ENCODE measurements around the gene MINK1. TPM values are rescaled to one million over a fixed set of nuclear protein-coding genes. Genes with fewer than 3 reads are reported as not detected.
"Not testable (repeated sequence)": the region's sequence is repeated elsewhere in the genome, so short reads cannot be mapped to it uniquely, and the experiment has no call there.

Gene MINK1
- polyA plus RNA-seq, 10 donors: 24.8 to 47.0 (median 30.4) TPM

DNA sequence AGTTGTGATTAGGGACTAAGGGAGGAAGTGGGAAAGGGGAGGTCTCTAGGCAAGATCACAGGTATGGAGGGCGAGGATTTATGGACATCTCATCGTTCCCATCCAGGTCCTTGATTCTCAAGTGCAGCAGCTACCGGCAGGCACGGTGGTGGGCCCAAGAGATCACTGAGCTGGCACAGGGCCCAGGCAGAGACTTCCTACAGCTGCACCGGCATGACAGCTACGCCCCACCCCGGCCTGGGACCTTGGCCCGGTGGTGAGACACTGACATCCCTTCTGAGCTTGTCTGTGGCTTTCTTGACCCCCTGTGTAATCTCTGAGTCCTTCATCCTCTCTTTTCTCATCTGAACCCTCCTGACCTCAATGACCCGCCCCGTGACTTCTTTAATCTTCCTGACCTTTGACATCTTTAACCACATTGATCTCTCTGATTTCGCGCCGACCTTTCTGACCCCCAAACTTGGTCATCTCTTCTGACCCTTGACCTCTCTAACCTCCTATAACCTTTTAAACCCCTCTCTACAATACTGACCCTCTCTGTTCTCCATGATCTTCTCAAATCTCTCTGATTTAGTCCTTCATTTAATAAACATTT lies 22.3 kb upstream of the MINK1 start:
- peak in 1 of 3 donors; percentile 29 for DNase-seq

DNA sequence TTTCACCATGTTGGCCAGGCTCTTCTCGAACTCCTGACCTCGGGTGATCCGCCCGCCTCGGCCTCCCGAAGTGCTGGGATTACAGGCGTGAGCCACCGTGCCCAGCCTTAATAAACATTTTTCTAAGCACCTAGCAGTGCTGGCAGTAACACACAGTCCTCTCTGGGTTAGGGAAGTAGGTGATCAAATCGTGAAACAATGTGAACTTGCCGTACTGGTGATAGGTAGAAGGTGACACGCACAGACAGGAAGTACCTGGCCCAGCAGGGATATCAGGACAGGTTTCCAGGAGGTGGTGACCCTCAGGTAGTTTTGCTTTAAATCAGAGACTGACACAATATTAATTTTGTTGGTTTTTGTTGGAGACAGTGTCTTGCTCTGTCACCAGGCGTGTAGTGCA lies 21.7 kb upstream of the MINK1 start:
- DNase-seq: no peak

DNA sequence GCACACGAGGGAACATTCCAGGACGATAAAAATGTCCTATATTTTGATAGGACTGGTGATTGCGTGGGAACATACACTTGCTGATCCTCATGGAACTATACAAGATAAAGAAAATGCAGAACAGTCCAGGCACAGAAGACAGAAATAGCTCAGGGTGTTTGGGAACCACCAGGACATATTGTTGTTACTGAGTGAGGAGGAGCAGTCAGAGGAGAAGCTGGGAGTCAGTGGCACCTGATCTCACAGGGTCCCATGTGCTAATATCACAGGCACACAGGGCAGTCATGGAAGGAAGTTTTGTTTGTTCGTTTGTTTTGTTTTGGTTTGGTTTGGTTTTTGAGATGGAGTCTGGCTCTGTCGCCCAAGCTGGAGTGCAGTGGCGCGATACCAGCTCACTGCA lies 20.4 kb upstream of the MINK1 start:
- DNase-seq: no peak

DNA sequence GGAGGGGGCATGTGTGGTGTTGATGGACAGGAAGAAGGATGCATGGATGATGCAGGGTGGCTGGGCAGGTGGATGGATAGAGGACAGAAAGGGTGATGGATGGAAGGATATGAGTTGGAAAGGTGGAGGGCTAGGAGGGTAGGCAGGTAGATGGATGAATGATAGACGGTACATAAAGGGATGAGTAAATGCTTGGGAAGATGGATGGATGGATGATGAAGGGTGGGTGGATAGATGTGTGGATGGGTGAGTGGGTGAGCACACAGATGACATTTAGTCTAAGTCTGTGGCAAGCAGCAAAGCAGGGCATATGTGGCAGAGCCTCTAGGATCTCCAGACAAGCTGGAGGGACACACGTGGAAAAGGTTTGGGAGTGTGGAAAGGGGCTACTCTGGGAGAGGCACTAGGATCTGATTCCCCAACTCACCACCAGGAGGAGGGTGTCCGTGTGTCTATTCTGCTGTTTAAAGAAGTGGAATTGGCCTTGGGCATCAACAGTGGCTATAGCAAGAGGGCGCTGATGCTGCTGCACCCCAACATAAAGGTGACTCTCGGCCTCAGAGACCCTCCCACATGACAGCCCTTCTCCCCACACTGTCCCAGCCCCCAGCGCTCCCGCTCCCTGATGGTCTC lies 18.0 kb upstream of the MINK1 start:
- DNase-seq: no peak

DNA sequence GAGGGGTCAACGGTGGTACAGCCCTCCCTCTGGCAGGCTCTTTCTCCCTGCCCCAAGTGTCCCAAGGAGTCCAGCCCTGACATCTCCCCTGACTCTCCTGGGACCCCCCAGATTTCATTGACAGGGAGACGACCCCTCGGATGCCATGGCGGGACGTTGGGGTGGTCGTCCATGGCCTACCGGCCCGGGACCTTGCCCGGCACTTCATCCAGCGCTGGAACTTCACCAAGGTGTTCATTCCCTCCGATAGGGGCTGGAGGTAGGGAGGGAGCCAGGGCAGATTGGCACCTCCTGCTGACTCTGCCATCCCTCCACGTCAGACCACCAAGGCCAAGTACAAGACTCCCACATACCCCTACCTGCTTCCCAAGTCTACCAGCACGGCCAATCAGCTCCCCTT lies 16.3 kb upstream of the MINK1 start:
- no peak for DNase-seq

DNA sequence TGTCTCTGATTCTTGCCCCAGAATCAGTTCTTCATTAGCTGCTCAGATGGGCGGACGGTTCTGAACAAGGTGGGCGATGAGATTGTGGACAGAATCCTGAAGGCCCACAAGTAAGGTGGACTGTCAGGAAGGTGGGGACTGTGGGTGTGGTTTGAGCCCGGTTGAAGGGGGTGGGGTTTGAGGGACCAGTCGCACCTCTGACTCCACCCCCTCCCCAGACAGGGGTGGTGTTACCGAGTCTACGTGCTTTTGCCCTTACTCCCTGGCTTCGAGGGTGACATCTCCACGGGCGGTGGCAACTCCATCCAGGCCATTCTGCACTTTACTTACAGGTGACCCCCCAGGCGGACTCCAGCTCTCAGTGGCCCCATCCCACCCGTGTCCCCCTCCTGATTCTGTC lies 14.9 kb upstream of the MINK1 start:
- no peak for DNase-seq

DNA sequence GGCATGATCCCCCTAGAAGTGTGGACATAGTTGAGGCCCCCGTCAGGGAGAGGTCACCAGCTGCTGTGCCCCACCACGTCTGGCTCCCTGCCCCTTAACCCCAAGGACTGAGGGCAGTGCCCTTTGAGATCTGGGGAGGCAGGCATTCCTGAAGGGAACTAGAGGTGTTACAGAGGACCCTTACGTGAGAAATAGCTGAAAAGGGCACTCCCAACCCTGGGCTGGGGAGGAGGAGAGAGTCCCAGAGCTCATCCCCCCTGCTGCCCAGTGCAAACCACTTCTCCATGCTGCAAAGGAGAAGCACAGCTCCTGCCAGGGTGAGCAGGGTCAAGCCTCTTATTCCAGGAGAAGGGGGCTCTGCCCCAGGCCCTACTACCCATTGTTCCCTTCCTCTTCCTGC lies 10.3 kb upstream of the MINK1 start:
- DNase-seq: no peak

DNA sequence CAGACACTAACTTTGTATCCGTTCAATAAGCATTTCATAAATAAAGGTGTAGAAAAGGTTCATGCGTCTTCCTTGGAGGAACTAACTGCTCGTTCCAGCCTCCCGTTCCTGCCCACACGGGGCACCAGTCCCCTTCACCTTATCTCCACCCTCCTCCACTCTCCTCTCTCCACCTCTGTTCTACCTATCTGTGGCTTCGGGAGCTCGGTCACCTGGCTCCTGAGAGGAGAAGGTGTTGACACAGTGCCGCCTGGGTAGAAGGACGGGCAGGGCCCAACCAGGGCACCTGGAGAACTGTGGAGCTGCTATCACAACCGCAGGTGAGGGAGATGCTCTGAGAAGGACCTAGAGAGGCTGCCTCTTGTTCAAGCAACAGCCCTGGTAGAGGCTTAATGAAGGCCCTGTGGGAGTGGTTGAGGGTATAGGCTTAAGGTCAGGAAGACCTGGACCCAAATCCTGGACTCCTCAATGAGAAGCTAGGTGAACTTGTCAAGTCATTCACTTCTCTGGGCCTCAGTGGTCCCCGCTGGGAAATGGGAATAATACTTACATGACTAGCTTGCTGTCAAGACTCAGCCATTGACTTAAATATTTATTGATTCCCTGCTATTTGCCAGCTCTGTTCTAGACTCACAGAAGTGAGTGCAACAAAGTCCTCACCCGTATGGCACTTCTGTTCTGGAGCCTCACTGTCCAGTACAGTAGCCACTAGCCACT lies 9.6 kb upstream of the MINK1 start:
- no peak for DNase-seq

DNA sequence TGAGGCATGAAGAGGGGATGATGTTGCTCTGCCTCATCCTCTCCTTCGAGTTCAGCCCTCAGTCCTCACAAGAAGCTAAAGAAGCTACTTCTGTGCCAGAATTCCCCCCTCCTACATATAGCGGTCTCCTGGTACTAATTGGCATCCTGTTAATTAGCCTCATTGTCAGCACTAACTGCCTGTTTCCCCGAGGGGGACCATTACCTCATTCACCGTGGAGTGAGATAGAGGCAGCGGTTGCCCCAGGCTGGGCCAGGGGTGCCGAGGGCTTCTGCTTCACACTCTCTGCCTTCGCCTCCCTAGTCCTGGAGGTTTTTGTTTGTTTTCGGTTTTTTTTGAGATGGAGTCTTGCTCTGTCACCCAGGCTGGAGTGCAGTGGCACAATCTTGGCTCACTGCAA lies 5.7 kb upstream of the MINK1 start:
- DNase-seq: no peak

DNA sequence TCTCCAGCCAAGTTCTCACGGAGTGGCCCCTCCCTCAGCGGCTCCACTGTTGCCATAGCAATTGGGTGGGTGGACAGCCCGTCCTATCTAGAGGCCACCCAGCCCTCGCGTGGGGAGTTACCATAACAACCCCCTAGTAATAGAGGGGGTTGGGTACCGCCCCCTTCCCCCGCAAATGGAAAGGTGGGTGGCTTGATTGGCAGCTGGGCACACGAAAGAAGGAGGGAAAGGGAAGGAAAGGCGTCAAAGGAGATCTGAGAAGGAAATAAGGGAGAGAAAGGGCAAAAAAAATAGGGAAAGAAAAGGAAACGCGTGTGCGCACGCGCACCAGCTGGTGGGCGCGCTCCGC lies 337 bp upstream of the MINK1 start:
- DNase-seq: not testable (repeated sequence)

DNA sequence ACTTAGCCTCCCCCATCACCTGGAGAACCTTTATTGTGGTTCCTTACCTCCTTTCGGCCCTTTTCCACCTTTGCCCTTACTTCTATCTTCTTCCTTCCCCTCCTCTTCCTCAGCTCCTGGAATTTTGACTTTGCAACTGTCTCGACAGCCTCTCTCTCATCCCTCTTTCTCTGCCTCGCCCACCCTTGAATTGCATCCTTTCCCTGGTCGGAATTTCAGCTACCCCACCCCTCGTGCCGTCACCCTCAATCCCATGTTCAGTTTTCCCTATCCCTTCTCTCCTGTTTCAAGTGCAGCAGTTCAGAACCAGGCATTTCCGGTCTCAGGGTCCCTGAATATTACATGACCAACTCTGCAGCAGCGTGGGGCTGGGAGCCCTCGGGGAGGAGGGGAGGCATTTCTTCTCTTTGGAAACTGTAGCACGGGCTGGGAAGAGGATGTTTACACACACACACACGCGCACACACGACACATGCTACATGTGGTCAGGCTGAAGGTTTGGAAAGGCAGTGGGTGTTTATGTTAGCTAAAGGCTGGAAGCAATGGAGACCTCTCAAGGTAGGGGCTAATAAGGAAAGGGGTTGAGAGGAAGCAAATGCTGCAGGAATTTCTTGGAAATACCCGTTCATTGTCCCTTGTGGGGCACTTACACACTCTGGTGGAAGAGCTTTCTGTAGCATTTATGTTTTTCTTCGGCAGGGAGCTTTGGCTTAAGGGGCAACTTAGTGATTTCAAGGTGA lies 971 bp downstream of the MINK1 start:
- DNase-seq: peak; percentile 22 to 79 (median 48)

DNA sequence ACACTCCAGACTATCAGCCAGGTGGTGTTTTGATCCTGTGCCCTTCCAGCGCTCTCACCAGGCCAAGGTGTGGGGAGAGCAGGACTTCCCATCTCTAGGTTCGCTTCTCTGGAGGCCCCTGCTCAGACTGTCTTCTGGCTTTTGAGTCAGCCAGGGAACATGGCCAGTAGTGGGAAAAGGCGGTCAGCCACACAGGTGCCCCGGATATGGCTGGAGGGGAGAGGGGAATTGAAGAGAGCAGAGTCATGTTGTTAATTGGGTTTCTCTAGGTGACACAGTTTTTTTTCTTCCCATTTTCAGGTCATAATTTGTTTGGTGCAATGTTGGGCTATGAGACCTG lies 1.5 kb downstream of the MINK1 start:
- DNase-seq: no peak

DNA sequence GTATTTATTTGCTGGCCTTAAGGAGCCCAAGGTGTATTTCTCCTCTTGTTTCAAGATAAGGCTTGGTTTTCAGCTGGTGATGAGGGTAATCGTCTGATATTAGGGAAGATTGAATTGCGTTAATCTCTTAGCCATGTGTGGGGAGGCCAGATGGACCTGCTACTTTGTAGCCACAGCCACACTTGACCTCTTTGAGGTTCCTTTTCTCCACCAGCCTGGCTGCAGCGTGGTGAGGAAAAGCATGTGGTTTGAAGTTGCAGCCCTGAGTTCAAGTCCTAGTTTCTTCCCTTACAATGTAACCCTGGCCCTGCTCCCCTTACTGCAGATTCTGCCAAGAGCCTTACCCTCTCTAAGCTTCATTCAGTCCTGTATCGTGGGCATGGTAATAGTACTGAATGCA lies 3.1 kb downstream of the MINK1 start:
- DNase-seq: no peak

DNA sequence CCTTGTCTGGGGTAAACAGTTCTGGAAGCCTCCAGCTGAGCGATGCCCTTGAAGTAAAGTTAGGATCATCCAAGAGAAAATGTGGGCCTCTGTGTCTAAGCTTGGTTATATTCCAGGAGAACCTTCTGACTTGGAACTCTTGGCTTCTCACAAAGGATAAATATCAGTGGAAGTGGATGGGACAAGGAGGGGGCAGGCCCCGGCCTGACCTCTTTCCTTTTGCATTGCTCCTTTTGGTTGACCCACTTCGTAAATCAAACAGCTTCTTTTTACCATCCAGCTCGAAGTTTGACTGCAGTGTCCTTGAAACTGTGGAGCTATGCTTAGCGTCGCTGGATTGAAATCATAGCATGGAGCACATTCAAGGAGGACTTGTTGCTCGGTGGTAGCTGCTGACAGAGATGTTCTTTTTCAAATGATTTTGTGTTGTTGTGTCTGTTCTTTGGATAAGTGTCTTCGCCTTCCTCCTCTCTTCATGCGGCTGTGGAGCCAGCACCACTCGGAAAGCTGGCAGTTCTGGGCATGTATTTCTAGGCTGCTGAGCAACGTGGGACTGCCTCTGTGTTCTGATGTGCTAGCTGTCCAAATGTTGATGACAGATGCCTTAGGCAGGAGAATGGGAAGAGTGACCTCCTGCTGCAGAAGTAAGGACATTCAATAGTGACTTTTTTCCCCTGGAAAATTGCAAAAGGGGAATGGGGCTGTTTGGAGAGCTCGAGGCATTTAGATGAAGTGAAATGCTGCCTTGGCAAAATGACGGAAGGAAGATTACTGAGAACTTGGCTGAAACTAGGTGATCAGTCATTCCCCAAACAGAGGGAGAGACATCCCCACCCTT lies 4.5 kb downstream of the MINK1 start:
- no peak for DNase-seq

DNA sequence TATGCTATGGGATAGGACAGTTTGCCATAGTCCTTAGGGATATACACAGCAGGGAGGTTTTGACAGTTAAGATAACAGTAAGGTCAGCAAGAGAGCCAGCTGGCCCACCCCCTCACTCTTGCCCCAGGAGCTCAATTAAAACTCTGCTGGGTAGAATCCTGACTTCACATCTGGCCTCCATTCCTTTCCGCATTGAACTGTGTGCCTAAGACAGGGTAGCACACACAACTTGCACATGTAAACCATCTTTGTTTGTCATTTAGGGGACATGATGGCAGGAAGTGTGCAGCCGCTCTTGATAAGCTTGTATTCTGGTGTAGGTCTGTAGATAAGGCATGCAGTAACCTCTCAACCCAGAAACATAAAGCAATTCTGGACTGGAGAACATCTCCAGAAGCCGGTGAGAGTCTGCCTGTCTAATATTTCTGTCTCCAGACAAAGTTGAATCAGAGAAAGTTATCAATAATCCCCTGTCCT lies 5.2 kb downstream of the MINK1 start:
- no peak for DNase-seq

DNA sequence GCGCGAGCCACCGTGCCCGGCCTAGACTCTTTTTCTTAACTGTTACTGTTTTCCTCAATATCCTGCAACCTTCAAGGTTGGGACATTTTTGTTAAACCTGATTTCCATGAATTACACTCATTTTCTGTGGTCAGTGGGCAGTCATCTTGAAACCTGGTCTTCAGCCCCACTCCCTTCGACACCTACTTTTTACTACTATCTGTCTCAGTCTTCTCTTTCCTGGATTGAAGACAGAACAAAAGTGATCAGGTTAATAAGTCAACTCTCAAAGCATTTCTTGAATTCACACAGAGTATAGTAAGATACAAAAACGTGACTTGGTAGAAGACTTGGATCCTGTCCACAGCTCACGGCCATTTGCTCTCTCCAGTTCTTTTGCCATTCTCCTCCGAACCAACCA lies 6.1 kb downstream of the MINK1 start:
- DNase-seq: no peak

DNA sequence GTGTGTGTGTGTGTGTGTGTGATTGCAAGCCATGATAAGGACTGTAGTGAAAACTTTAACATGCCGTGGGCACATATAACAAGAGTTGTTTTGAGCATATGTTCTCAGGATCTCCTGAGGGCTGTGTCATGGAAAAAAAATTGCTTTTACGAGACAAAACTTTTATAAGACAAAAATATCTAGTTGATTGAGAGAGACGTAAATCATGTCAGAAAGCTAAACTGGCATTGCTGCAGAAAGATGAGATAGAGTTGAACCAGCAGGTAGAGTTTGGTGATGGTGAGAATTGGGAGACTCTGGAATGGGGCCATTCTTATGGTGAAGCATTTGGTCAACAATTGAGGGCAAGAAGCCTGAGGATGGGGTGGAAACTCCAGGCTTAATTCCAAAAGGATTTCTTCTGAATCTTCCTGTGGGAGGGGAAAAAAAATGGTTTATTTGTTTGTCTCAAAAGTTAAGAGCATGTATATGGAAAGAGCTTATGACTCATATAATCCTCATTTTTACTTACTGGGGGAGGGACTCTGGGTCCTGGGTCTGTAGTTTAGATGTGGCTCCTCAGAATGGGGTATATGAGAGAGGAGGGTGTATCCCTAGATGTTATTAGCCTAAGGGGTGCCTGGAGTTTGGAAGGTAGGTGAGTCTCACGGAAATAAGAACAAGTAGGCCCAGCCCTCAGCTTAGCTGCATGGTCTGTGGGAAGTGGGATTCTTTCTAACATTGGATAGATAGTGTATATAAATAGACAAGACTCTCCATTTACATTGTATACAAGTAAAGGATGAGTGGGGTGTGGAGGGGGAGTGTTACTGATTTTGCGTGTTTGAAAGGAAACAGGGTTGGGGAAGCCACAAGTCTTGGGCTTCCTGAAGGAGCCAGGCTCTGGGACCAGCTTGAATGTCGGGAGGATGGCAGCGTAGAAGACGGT lies 7.1 kb downstream of the MINK1 start:
- DNase-seq: no peak

DNA sequence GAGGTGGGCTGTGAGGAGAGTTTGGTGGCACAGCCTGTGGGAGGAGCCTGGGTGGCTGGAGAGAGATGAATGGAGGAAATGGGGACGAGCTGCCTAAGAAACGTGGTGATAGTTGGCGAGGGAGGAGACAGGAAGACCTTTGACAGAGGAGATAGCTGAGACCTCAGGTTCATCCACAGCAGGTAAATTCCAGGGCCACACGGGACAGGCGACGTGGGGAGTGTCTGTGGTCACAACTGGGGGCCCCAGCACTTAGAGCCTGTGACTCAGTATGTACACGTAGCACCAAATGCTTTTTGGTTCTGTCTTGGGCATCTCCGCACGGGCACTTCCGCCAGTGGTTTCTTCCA lies 7.7 kb downstream of the MINK1 start:
- no peak for DNase-seq

DNA sequence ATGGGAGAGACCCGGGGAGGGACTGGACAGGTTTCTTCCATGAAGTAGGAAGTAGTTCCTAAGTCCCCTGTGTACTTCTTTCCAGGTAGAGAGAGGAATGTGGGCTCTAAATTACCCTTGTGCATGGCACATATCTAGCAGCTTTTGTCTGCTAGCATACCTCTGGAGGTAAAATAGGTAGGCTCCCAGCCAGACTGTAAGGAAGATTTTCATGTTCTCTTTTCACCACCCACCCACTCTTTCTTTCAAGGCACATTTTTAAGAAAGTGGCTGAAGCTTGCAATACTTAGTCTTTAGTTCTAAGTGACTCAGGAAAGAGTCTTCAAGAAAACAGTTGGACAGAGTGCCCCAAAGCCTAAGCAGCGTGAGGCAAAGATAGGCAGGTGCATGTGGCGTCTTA lies 9.2 kb downstream of the MINK1 start:
- DNase-seq: no peak

DNA sequence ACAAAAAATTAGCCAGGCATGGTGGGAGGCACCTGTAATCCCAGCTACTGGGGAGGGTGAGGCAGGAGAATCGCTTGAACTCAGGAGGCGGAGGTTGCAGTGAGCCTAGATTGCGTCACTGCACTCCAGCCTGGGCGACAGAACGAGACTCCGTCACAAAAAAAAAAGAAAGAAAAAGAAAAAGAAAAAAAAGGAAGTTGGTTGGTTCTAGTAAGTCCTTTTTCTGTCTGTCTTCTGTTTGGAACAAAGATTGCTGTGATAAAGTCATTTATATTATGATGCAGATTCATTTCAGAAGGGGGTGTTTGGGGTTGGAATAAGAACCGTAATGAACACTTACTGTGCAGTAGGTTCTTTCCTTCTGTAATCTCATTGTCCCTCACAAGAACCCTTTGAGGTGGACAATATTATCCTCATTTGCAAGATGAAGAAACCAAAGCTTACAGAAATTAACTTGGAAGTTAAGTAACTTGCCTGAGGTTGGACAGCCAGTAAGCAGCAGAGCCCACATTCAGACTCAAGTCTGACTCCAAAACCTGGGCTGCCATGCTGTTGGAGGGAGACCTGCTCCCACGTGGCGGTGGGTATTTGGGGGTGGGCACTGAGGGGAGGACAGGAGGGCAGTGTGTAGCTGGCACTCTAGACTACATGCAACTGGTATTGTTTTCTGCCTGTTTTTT lies 10.3 kb downstream of the MINK1 start:
- no peak for DNase-seq
